Ectodermal cell (in vitro differentiated cells): ENCODE results near the gene CYTH2.

Experiments used
- H3K27ac ChIP-seq: 2 replicates; pipeline ENCODE4 v1.7.0; 2013; ENCODE audit warnings: mild to moderate bottlenecking, low read depth, low read length; ENCODE audit not compliant: insufficient read depth, poor library complexity, severe bottlenecking
- H3K27me3 ChIP-seq: 2 replicates; pipeline ENCODE4 v1.7.0; 2013; ENCODE audit warnings: mild to moderate bottlenecking, low read length; ENCODE audit not compliant: insufficient read depth, control insufficient read depth, poor library complexity, severe bottlenecking
- H3K36me3 ChIP-seq: one replicate; pipeline ENCODE4 v1.7.0; 2013; ENCODE audit warnings: low read length; ENCODE audit not compliant: control insufficient read depth, insufficient read depth
- H3K4me1 ChIP-seq: one replicate; pipeline ENCODE4 v1.7.0; 2013; ENCODE audit warnings: low read length; ENCODE audit not compliant: control insufficient read depth, insufficient read depth
- H3K4me3 ChIP-seq: 2 replicates; pipeline ENCODE4 v1.7.0; 2013; ENCODE audit warnings: low read depth, low read length, control low read depth; ENCODE audit not compliant: insufficient read depth
- H3K9me3 ChIP-seq: 2 replicates; pipeline ENCODE4 v1.7.0; 2013; ENCODE audit warnings: mild to moderate bottlenecking, low read length, moderate library complexity; ENCODE audit not compliant: control insufficient read depth
- WGBS, 2 experiments: methylation state at CpG; one replicate each; pipeline ENCODE4 v1.1.7; 2013; ENCODE audit warnings: missing lambda C conversion rate in 2 of 2; 5-methylcytosine and 5-hydroxymethylcytosine counted together

The CYTH2 gene

DNA sequence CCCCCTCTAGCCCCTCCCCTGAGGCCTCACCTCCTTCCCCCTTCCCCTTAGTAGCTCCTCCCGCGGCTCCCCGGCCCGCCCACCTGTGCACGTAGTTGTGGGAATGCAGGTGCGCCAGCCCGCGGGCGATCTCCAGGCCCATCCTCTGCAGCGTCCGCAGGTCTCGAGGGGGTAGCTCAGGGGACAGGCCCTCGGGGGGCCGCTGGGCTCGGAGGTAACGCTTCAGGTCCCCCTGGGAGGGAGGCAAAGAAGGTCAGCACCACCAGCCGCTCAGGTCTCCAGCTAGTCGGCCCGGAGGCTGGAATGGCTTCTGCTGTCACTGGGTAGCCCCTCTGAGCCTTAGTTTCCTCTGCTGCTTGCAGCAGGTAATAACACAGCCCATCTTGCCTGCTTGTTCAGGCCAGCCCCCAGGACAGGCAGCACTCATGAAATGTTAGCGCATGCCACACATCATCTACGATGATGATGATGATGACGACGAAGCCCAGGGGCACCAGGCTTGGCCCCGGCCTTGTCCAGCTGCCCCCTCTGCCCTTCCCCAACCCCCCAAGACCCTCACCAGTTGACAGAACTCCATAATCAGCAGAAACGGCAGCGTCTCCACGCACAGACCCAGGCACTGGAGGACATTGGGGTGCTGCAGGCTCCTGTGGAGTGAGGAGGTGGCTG, 33.3 kb downstream of the CYTH2 start:
- WGBS, 2 experiments = 29 to 30% methylated on average over 27 of the region's 27 CpGs
- peak overlapping the region; percentile 28 for H3K4me3 ChIP-seq
- H3K4me1 ChIP-seq = peaks cover 4% of the 10 kb centered on the region
- no peak overlapping the region for H3K27ac ChIP-seq
- no peaks in the 10 kb centered on the region for H3K36me3 ChIP-seq
- no peaks in the 10 kb centered on the region for H3K9me3 ChIP-seq
- no peaks in the 10 kb centered on the region for H3K27me3 ChIP-seq

DNA sequence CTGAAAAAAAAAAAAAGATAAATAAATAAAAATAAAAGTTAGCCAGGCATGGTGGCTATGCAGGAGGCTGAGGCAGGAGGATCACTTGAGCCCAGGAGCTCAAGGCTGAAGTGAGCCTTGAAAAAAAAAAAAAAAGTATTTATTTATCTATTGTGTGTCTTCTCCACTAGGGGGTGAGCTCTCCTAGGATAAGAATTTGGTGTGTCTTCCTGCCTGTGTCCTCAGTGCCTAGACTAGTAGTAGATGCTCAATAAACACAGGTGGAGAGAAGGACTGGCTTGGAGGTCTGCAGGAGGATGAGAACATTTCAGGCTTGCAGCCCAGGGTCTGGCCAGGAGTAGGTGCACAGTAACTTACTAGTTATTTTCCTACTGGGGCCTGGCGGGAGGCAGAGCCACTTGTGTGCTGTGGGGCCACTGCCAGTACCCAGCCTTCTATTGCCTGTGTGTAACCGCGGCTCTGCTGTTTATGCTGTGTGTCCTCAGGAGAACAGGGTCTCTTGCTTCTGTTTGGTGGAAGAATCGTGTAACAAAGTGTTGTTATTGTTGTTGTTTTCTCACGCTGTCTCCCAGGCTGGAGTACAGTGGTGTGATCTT, 37.1 kb downstream of the CYTH2 start:
- WGBS, 2 experiments = 92 to 95% methylated on average over 5 of the region's 5 CpGs
- H3K27ac ChIP-seq = no peak overlapping the region

DNA sequence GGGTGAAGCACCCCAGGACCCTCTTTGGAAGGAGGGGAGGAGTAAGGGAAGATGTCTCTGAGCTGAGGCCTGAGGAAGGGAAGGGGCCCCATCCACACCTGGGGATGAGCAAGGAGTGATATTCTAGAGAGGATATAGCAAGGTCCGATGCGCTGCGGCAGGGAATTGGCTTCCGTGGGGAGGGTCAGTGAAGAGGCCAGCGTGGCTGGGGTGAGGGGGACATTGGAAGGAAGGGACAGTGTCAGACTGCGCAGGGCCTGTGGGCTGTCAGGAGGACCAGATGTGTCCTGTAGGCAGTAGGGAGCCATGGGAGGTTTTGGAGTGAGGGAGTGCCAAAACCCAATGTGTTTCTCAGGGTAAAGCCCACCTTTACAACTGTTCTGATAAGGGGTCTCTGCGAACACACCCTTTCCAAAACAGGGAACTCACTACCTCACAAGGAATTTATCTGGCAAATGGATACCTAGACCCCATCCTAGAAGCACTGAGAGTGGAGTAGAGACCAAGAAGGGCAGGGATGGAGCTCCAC, 38.8 kb downstream of the CYTH2 start:
- Histone ChIP-seq H3K27ac (no peak overlapping the region), H3K4me3 (no peak overlapping the region), H3K9me3 (no peaks in the 10 kb centered on the region), H3K4me1 (peaks cover 3% of the 10 kb centered on the region), H3K27me3 (peaks cover 18% of the 10 kb centered on the region), H3K36me3 (no peaks in the 10 kb centered on the region)
- WGBS, 2 experiments = 94% methylated on average over 7 of the region's 7 CpGs

More for the DNA sequence above, 37.1 kb downstream of the CYTH2 start:
- Histone ChIP-seq H3K36me3 (no peaks in the 10 kb centered on the region), H3K9me3 (no peaks in the 10 kb centered on the region), H3K4me3 (no peak overlapping the region), H3K4me1 (peaks cover 4% of the 10 kb centered on the region), H3K27me3 (peaks cover under 1% of the 10 kb centered on the region)

DNA sequence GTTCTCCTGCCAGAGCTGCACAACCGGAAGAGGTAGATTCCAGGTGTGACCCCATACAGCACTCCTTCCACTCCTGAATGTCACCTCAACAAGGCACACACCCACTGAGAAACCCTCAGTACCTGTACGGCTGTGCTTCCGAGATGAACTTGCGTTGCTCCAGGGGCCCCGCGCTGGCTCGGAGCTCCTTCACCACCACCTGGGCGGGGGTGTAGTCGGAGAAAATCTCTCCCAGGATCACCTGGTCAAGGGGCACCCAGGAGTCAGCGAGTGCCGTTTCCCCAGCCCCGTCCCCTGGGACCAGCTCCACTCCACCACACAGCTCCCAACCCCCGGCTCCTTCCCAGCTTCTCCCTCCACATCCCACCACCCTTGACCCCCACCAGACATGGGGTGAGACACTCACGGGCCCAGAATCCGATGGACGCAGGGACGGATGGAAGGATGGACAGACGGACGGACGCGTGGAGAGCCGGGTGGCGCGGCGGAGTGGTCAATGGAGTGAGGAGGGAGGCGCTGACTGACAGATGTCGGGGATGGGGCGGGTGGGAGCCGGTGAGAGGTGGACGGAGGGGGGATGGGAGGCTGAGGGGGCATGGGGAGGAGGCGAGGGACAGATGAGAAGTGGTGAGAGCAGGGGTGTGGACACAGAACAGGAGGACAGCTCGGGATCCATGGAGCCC, 39.7 kb downstream of the CYTH2 start:
- no peak overlapping the region for H3K4me3 ChIP-seq
- H3K36me3 ChIP-seq = no peaks in the 10 kb centered on the region
- H3K27ac ChIP-seq = no peak overlapping the region
- H3K4me1 ChIP-seq = peaks cover 3% of the 10 kb centered on the region
- no peaks in the 10 kb centered on the region for H3K9me3 ChIP-seq
- peaks cover 25% of the 10 kb centered on the region for H3K27me3 ChIP-seq
- WGBS, 2 experiments = 92 to 93% methylated on average over 31 to 32 of the region's 32 CpGs

DNA sequence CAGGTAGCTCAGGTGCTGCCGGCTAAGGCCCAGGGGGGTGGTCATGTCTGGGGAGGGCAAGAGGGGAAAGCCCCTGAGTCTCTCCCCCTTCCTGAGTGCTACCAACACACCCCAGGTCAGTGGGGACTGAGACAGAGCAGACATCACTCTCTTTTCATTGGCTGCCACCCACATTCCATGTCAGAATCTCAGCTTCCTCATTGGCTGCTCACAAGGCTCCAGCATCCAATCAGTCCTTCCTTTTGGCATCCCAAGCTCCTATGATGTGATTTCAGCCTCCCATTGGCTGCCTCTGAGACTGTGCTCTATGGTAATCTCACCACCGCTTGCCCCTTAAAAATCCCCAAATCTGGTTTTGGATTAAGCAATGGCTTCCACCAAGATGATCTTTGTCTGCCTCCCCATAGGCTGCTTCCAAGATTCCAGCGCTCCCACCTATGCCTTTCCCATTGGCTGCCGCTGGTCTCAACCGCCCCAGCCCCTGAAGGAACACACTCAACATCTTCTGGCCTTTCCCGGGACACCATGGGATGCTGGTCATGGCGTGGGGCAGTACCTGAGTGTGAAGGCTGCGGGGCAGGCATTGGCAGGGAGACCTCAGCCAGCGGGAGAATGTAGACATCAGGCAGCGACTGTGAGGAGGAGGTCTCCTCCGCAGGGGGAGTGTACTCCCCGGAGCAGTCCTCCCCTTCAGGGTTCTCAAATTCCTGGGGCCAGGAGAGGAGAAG, 40.5 kb downstream of the CYTH2 start:
- Histone ChIP-seq H3K9me3 (no peaks in the 10 kb centered on the region), H3K27me3 (peaks cover 25% of the 10 kb centered on the region), H3K4me1 (peaks cover 3% of the 10 kb centered on the region), H3K27ac (no peak overlapping the region), H3K36me3 (no peaks in the 10 kb centered on the region), H3K4me3 (no peak overlapping the region)
- WGBS, 2 experiments = 84 to 87% methylated on average over 12 of the region's 12 CpGs

DNA sequence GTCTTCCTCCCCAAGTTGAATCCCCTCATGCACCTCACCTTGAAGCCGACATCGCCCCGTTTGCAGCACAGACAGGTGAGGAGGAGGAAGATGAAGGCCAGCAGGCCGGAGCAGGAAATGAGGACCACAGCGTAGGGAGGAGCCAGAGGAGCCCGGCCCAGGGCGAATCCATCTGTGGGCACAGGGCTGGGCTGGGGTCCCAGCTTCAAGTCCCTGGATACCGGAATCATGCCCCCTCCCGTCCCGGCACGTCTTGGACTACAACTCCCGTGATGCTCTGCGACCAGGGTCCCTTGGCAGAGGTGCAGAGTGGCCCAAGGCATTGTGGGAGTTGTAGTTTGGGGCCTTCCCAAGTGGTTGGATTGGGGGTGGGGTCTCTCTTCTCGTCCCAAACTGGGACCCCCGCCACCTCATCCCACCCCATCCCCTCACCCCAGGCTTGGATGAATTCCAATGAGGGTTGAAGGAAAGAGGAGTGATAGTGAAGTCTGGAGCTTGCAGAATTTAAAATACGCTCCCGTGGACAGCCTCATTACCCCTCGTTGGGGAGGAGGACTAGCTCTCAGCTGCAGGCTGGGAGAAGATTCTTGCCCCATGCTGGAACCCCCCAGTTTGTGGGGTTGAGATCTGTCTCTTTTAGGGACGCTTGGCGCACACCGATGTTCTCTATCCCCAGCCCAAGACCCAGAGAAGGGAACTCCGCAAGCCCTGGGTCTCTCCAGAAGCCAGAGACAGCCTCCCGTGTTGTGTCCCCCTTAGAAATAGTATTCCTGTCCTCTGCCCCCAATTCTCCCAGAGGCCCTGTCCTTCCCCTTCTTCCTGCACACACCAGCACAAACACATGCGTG, 41.5 kb downstream of the CYTH2 start:
- Histone ChIP-seq H3K27ac (no peak overlapping the region), H3K4me1 (peaks cover 3% of the 10 kb centered on the region), H3K36me3 (no peaks in the 10 kb centered on the region), H3K27me3 (peaks cover 25% of the 10 kb centered on the region), H3K4me3 (peak overlapping the region; percentile 42), H3K9me3 (no peaks in the 10 kb centered on the region)
- WGBS, 2 experiments = 18% methylated on average over 22 of the region's 24 CpGs

DNA sequence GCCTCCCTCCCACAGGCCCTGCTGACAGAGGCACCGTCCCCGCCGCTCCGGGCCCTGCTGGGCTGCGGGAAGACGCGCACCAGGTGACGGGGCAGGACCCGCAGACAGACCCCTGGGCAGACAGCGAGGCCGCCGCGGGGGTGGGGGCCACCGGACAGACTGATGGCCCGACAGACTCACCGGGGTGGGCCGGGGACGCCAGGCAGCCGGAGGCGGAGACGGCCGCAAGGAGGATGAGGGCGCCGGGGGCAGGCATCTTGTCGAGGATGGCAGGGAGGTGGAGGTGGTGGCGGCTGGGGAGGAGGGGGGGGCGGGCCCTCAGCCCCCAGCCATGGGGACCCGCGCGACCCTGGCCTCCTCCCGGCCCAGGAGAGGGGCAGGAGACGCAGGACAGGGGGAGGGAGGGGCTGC, 42.2 kb downstream of the CYTH2 start:
- no peaks in the 10 kb centered on the region for H3K9me3 ChIP-seq
- no peaks in the 10 kb centered on the region for H3K36me3 ChIP-seq
- peaks cover 3% of the 10 kb centered on the region for H3K4me1 ChIP-seq
- no peak overlapping the region for H3K27ac ChIP-seq
- H3K4me3 ChIP-seq = peak overlapping the region; percentile 42
- 0 to 2% methylated on average over 32 of the region's 32 CpGs for WGBS, 2 experiments
- H3K27me3 ChIP-seq = peaks cover 25% of the 10 kb centered on the region

DNA sequence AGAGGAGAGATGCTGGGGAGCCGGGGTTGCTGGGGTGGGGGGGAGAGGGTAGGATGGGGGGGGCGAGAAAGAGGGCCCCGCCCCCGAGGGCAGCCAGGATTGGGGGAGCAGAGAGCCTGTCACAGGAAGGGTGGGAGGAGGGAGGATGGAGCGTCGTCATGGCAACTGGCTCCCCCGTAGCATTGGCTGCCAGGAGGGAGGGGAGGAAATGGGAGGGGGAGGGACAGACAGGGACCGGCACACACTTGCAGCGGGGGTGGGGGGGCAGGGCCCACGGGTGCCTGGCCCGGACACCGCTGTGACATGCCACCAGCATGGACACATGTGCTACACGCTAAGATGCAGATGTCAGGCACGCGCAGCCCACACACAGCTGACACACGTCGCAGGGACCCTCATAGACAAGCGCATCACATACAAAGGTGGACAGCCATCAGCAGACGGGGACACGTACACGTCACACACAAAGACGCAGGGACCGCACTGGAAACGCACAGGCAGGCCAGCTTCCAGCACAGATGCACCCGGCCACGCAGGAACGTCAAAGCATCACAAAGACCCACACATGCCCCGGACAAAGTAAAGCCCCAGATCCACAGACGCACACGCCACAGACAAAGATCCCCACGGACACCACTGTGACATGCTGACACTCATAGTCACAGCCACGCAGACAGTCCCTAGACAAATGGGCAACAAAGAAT, 42.8 kb downstream of the CYTH2 start, which contains the start of gene LMTK3:
Gene LMTK3, minus strand, starts transcription at position 36 of the 704 bp plus-strand sequence. CDS start 259 bp downstream, outside the sequence.
- WGBS, 2 experiments = 29 to 30% methylated on average over 32 of the region's 32 CpGs
- peak within 1 kb of the TSS; percentile 42 for H3K4me3 ChIP-seq
- peaks cover 25% of the 10 kb centered on the region for H3K27me3 ChIP-seq
- H3K4me1 ChIP-seq = peaks cover 3% of the 10 kb centered on the region
- no peaks in the 10 kb centered on the region for H3K36me3 ChIP-seq
- no peaks in the 10 kb centered on the region for H3K9me3 ChIP-seq
- no peak within 1 kb of the TSS for H3K27ac ChIP-seq
